ENCODE data around the gene PDZK1. TPM values are rescaled to one million over a fixed set of nuclear protein-coding genes. Genes with fewer than 3 reads are reported as not detected.
A peak's percentile ranks its signal among the peaks of the same experiment; 100 is the strongest.

PDZK1 gene
- total and polyA plus RNA-seq, 2 of the 8 experiments (the other 6 are each of a cell fraction or from before 2014, with no cell fraction given) = 0.17 TPM; not detected in 1

DNA sequence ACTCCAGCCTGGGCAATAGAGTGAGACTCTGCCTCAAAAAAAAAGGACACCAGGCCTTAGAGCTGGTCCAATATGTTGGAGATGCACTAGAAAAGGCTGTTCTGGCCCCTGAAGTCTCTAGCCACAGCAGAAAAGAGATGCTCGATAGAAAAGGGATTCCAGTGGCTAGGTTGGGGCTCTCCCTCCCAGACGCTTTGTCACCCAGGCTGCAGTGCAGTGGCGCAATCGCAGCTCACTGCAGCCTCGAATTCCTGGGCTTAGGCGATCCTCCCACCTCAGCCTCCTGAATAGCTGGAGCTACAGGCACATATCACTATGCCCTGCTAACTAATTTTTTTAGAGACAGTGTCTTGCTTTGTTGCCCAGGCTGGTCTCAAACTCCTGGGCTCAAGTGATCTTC lies 18.2 kb downstream of the PDZK1 start:
- no peaks in the 10 kb centered on the region for H3K79me2 ChIP-seq (ENCODE audit: control insufficient read depth in 1 of 2, insufficient read depth in 2 of 2, low read length in 2 of 2)
- H4K5ac ChIP-seq (ENCODE audit: insufficient read length, low read depth, low read length) = no peak overlapping the region
- no peak overlapping the region for H2BK20ac ChIP-seq (ENCODE audit: low read length)
- no peak for TF ChIP-seq SP4 (IDR thresholded peaks at IDR 0.05; ENCODE audit: low read length)
- TF ChIP-seq CEBPB (IDR thresholded peaks at IDR 0.05; ENCODE audit: low read depth, low read length) = 0 out of 2 replicates have a peak, but pooled peaks have one; percentile 1
- ChIA-PET CTCF (ENCODE audit: partially characterized antibody) (interaction anchor here (0.7 to 1.4 kb wide), 3 partner anchors 10 to 106 kb away, joined by 3 to 4 read pairs (median 4); no protein-coding TSS in a partner anchor), POLR2A (ENCODE audit: partially characterized antibody) (interaction anchor here (1.4 to 1.8 kb wide), 2 partner anchors 14 to 17 kb away, joined by 4 read pairs; no protein-coding TSS in a partner anchor)
- no peak overlapping the region for H4K91ac ChIP-seq (replicated peaks; ENCODE audit: insufficient read length, low read length)
- H3K23ac ChIP-seq (ENCODE audit: insufficient read length) = no peak overlapping the region
- H3K56ac ChIP-seq (replicated peaks; ENCODE audit: insufficient read length, low read depth, low read length) = no peak overlapping the region
- H3K9ac ChIP-seq (replicated peaks in 1 of 4; ENCODE audit: extremely low read depth in 1 of 4, low read depth in 3 of 4, low read length in 3 of 4) = no peak overlapping the region
- no peaks in the 10 kb centered on the region for H3K36me3 ChIP-seq (ENCODE audit: control insufficient read depth in 2 of 4, insufficient read depth in 4 of 4, low read length in 3 of 4)
- no peaks in the 10 kb centered on the region for H4K20me1 ChIP-seq (replicated peaks in 1 of 2; ENCODE audit: control insufficient read depth in 1 of 2, insufficient read depth in 2 of 2, low read length in 2 of 2)
- no peak overlapping the region for H4K8ac ChIP-seq (ENCODE audit: extremely low read depth, insufficient read depth, low read length)
- no peak overlapping the region for H2BK120ac ChIP-seq (replicated peaks; ENCODE audit: low read depth, low read length)
- no peaks in the 10 kb centered on the region for H3K9me3 ChIP-seq (ENCODE audit: insufficient read depth in 2 of 2, low read depth in 1 of 2, low read length in 1 of 2)
- H3K4me1 ChIP-seq (replicated peaks in 1 of 4; ENCODE audit: control insufficient read depth in 3 of 4, insufficient read depth in 4 of 4, low read length in 3 of 4) = peaks cover 0 to 3% (median under 1%) of the 10 kb centered on the region in 4 experiments; a peak in 2 of 7 replicates
- no peaks in the 10 kb centered on the region for H3K27me3 ChIP-seq (replicated peaks in 1 of 4; ENCODE audit: control insufficient read depth in 3 of 4, extremely low read depth in 1 of 4, insufficient read depth in 3 of 4, low read length in 3 of 4)
- H3K4ac ChIP-seq (replicated peaks; ENCODE audit: insufficient read length, low read depth, low read length) = no peak overlapping the region
- 94% methylated on average over 5 of the region's 6 CpGs; no CpG with 5 or more reads in 1 of the 2 experiments for WGBS, 2 experiments (ENCODE audit: extremely low coverage in 1 of 2, insufficient coverage in 1 of 2, insufficient read length in 1 of 2, insufficient replicate concordance in 2 of 2, low coverage in 1 of 2, low lambda C conversion rate in 2 of 2, missing lambda C conversion rate in 1 of 2)
- no peaks in the 10 kb centered on the region for H3K23me2 ChIP-seq (ENCODE audit: low read depth, low read length)
- no peak overlapping the region for H3K14ac ChIP-seq (ENCODE audit: insufficient read length)
- no peak overlapping the region for H2BK5ac ChIP-seq (ENCODE audit: low read depth, low read length)
- no peak overlapping the region for H2BK12ac ChIP-seq (ENCODE audit: low read depth, low read length)
- H3K27ac ChIP-seq (ENCODE audit: low read depth, low read length) = no peak overlapping the region
- no peak overlapping the region for H3K4me3 ChIP-seq (ENCODE audit: extremely low read depth in 1 of 4, insufficient read depth in 2 of 4, low read depth in 3 of 4, low read length in 4 of 4)
- DNase-seq (ENCODE audit: low read depth in 1 of 2, low spot score in 2 of 2) = no peak
- H2AFZ ChIP-seq (ENCODE audit: low read length) = no peak overlapping the region
- no peak for FAIRE-seq
- H3K4me2 ChIP-seq (ENCODE audit: insufficient read depth in 1 of 2, low read depth in 2 of 2, low read length in 2 of 2) = no peak overlapping the region
- no peak overlapping the region for H2BK15ac ChIP-seq (ENCODE audit: low read length)
- H3K18ac ChIP-seq (ENCODE audit: extremely low read depth, low read length) = no peak overlapping the region
- no peak overlapping the region for H2AK5ac ChIP-seq (ENCODE audit: low read depth, low read length)
- H3K79me1 ChIP-seq (ENCODE audit: low read depth, low read length) = no peaks in the 10 kb centered on the region
